ENCODE results near the gene IL17RC.
A peak's percentile ranks its signal among the peaks of the same experiment; 100 is the strongest.

Gene IL17RC

GRCh38 chr3:9916734-9917680, at the start of gene IL17RC:
Gene IL17RC, plus strand, starts transcription at chr3:9917098. Its CDS starts 218 bp downstream, at chr3:9917316.
- Histone ChIP-seq H3K4me3 (ENCODE audit: low read depth in 1 of 2, low read length in 2 of 2) (peak within 1 kb of the TSS in 1 of 2 experiments; percentile 50; a peak in 2 of 4 replicates), H3K27ac (ENCODE audit: low read length) (peak within 1 kb of the TSS; percentile 18; the same call in 1 of the 2 replicates), H3K9ac (ENCODE audit: low read depth, low read length) (peak within 1 kb of the TSS; percentile 43), H3K79me2 (ENCODE audit: insufficient read depth, low read length) (no peaks in the 10 kb centered on the region), H3K9me3 (ENCODE audit: insufficient read depth, low read length, severe bottlenecking) (no peaks in the 10 kb centered on the region), H3K4me2 (ENCODE audit: insufficient read depth, low read length) (peak within 1 kb of the TSS; percentile 62), H3K27me3 (ENCODE audit: insufficient read depth, low read length, poor library complexity) (peaks cover 6% of the 10 kb centered on the region), H2AFZ (ENCODE audit: low read depth, low read length) (peak within 1 kb of the TSS; percentile 66), H4K20me1 (ENCODE audit: insufficient read depth, low read length) (no peaks in the 10 kb centered on the region), H3K4me1 (ENCODE audit: insufficient read depth, low read length) (peaks cover 21% of the 10 kb centered on the region), H3K36me3 (ENCODE audit: insufficient read depth, low read length) (no peaks in the 10 kb centered on the region)
- DNase-seq = peak; percentile 63
- peak; percentile 81 for ATAC-seq (ENCODE audit: insufficient read depth, low read depth)
- no peak for TF ChIP-seq EZH2 (IDR thresholded peaks at IDR 0.05; ENCODE audit: borderline replicate concordance, low read depth, low read length, severe bottlenecking)
- TF ChIP-seq, protein P1, sequence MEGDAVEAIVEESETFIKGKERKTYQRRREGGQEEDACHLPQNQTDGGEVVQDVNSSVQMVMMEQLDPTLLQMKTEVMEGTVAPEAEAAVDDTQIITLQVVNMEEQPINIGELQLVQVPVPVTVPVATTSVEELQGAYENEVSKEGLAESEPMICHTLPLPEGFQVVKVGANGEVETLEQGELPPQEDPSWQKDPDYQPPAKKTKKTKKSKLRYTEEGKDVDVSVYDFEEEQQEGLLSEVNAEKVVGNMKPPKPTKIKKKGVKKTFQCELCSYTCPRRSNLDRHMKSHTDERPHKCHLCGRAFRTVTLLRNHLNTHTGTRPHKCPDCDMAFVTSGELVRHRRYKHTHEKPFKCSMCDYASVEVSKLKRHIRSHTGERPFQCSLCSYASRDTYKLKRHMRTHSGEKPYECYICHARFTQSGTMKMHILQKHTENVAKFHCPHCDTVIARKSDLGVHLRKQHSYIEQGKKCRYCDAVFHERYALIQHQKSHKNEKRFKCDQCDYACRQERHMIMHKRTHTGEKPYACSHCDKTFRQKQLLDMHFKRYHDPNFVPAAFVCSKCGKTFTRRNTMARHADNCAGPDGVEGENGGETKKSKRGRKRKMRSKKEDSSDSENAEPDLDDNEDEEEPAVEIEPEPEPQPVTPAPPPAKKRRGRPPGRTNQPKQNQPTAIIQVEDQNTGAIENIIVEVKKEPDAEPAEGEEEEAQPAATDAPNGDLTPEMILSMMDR (IDR thresholded peaks at IDR 0.05; ENCODE audit: borderline replicate concordance, extremely low read depth, low read length, poor library complexity, severe bottlenecking) = no peak

DNA sequence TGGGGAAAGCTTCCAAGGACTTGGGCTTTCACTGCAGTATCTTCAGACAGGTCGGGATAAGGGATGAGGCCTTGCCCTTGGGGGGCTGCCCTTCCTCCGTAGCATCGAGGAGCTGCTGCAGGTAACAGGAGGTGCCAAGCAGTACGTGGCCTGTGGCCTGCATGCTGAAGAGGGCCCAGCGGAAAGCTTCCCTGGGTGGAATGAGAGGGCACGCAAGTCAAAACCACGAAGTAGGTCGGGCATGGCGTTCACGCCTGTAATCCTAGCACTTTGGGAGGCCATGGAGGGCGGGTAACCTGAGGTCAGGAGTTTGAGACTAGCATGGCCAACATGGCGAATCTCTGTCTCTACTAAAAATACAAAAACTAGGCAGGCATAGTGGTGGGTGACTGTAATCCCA, 49.8 kb upstream of the IL17RC start:
- Histone ChIP-seq H3K4me2 (ENCODE audit: insufficient read depth, low read length) (no peak overlapping the region), H3K27me3 (ENCODE audit: insufficient read depth, low read length, poor library complexity) (no peaks in the 10 kb centered on the region), H4K20me1 (ENCODE audit: insufficient read depth, low read length) (no peaks in the 10 kb centered on the region), H3K79me2 (ENCODE audit: insufficient read depth, low read length) (no peaks in the 10 kb centered on the region), H3K9ac (ENCODE audit: low read depth, low read length) (no peak overlapping the region), H3K4me3 (ENCODE audit: low read depth in 1 of 2, low read length in 2 of 2) (no peak overlapping the region), H3K9me3 (ENCODE audit: insufficient read depth, low read length, severe bottlenecking) (no peaks in the 10 kb centered on the region), H3K36me3 (ENCODE audit: insufficient read depth, low read length) (no peaks in the 10 kb centered on the region), H3K27ac (ENCODE audit: low read length) (no peak overlapping the region), H2AFZ (ENCODE audit: low read depth, low read length) (no peak overlapping the region), H3K4me1 (ENCODE audit: insufficient read depth, low read length) (no peaks in the 10 kb centered on the region)
- DNase-seq (no peak), ATAC-seq (ENCODE audit: insufficient read depth, low read depth) (no peak)
- TF ChIP-seq, protein P1 (IDR thresholded peaks at IDR 0.05; ENCODE audit: borderline replicate concordance, extremely low read depth, low read length, poor library complexity, severe bottlenecking) = no peak
- no peak for TF ChIP-seq EZH2 (IDR thresholded peaks at IDR 0.05; ENCODE audit: borderline replicate concordance, low read depth, low read length, severe bottlenecking)

DNA sequence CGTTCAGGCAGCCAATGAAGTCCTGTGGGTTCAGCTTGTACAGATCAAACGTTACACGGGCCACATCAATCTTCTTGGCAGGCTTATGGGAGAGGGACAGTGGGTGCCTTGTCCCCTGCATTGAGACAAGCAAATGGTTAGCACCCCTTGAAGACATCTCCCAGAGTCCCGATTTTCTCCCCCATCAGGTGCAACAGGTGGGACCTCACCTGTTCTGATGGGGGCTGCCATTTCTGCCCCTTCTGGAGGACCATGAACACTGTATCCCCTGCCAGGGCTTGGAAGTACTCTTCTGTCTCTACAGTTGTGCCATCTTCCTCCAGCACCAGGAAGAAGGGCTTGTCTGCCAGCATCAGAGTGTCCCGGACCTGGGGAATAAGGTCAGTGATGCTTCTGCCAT, 46.9 kb upstream of the IL17RC start:
- Histone ChIP-seq H3K79me2 (ENCODE audit: insufficient read depth, low read length) (no peaks in the 10 kb centered on the region), H3K9me3 (ENCODE audit: insufficient read depth, low read length, severe bottlenecking) (no peaks in the 10 kb centered on the region), H4K20me1 (ENCODE audit: insufficient read depth, low read length) (no peaks in the 10 kb centered on the region), H3K27ac (ENCODE audit: low read length) (no peak overlapping the region), H2AFZ (ENCODE audit: low read depth, low read length) (no peak overlapping the region), H3K9ac (ENCODE audit: low read depth, low read length) (no peak overlapping the region), H3K4me3 (ENCODE audit: low read depth in 1 of 2, low read length in 2 of 2) (no peak overlapping the region), H3K4me1 (ENCODE audit: insufficient read depth, low read length) (no peaks in the 10 kb centered on the region), H3K36me3 (ENCODE audit: insufficient read depth, low read length) (no peaks in the 10 kb centered on the region), H3K27me3 (ENCODE audit: insufficient read depth, low read length, poor library complexity) (no peaks in the 10 kb centered on the region), H3K4me2 (ENCODE audit: insufficient read depth, low read length) (no peak overlapping the region)
- TF ChIP-seq EZH2 (IDR thresholded peaks at IDR 0.05; ENCODE audit: borderline replicate concordance, low read depth, low read length, severe bottlenecking) = no peak
- TF ChIP-seq, protein P1 (IDR thresholded peaks at IDR 0.05; ENCODE audit: borderline replicate concordance, extremely low read depth, low read length, poor library complexity, severe bottlenecking) = no peak
- DNase-seq (no peak), ATAC-seq (ENCODE audit: insufficient read depth, low read depth) (no peak)
